Measurements from ENCODE around the gene C5orf22.
"Not testable (repeated sequence)": the region's sequence is repeated elsewhere in the genome, so short reads cannot be mapped to it uniquely, and the experiment has no call there.

Gene C5orf22

DNA sequence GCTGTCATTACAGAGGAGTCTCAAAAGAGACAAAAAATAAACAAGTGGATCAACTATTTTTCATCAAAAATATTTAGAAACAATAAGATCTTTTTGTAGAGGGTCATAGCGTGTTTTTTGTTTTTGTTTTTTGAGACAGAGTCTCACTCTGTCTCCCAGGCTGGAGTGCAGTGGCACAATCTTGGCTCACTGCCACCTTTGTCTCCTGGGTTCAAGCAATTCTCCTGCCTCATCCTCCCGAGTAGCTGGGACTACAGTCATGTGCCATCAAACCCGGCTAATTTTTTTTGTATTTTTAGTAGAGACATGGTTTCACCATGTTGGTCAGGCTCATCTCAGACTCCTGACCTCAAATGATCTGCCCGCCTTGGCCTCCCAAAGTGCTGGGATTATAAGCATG lies 70.2 kb downstream of the C5orf22 start:
- not testable (repeated sequence) for DNase-seq (ENCODE audit: low read depth, low spot score)

GRCh38 chr5:31604240-31604639 lies 72.1 kb downstream of the C5orf22 start:
- no peak for DNase-seq (ENCODE audit: low read depth, low spot score)

DNA sequence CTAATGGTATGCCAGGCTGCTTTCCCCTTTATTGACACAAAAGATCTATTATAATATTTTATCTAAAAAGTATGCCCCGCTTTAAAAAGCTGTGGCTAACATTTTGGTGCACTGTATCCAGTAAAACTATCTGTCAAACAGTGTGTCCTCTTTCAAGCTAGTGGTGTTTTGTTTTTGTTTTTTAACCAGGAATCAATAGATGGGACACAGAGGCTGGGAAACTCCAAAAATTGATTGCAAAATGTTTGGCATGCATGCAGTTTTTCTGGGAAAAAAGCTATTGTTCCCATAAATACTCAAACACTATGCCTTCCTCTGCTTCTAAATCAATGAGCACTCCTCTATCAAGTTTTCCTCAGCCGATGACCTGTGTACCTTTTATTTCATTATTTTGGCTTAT lies 72.5 kb downstream of the C5orf22 start:
- no peak for DNase-seq (ENCODE audit: low read depth, low spot score)
